ENCODE results near the gene ASAP3. TPM values are rescaled to one million over a fixed set of nuclear protein-coding genes. Genes with fewer than 3 reads are reported as not detected.

ASAP3 gene
- total RNA-seq, 2 donors from 2014 or later: 0.37 to 1.0 TPM

GRCh38 chr1:23436520-23437354, 47.2 kb downstream of the ASAP3 start:
- H3K4me1 Mint-ChIP-seq: no peaks in the 10 kb centered on the region
- H3K9me3 Mint-ChIP-seq: no peaks in the 10 kb centered on the region
- H3K4me3 Mint-ChIP-seq: no peak overlapping the region
- no peak overlapping the region for H3K27ac Mint-ChIP-seq
- no peaks in the 10 kb centered on the region for H3K36me3 Mint-ChIP-seq (ENCODE audit: low read depth)
- peak; percentile 24 for ATAC-seq (replicated peaks)
- peaks cover 4% of the 10 kb centered on the region for H3K27me3 Mint-ChIP-seq

GRCh38 chr1:23434260-23434775, 49.7 kb downstream of the ASAP3 start:
- no peak for ATAC-seq (replicated peaks)
- Mint-ChIP-seq H3K4me1 (no peaks in the 10 kb centered on the region), H3K9me3 (no peaks in the 10 kb centered on the region), H3K36me3 (ENCODE audit: low read depth) (no peaks in the 10 kb centered on the region), H3K27me3 (peaks cover 4% of the 10 kb centered on the region), H3K4me3 (no peak overlapping the region), H3K27ac (no peak overlapping the region)

GRCh38 chr1:23433122-23433521, 50.9 kb downstream of the ASAP3 start:
- H3K4me1 Mint-ChIP-seq: no peaks in the 10 kb centered on the region
- H3K9me3 Mint-ChIP-seq: no peaks in the 10 kb centered on the region
- peaks cover 4% of the 10 kb centered on the region for H3K27me3 Mint-ChIP-seq
- ATAC-seq (replicated peaks): no peak
- H3K4me3 Mint-ChIP-seq: no peak overlapping the region
- H3K36me3 Mint-ChIP-seq (ENCODE audit: low read depth): no peaks in the 10 kb centered on the region
- H3K27ac Mint-ChIP-seq: peak overlapping the region; percentile 68

- Mint-ChIP-seq H3K36me3 (ENCODE audit: low read depth) (no peaks in the 10 kb centered on the region), H3K27me3 (peaks cover 2% of the 10 kb centered on the region), H3K27ac (no peak overlapping the region), H3K4me3 (no peak overlapping the region), H3K4me1 (no peaks in the 10 kb centered on the region), H3K9me3 (no peaks in the 10 kb centered on the region)
- ATAC-seq (replicated peaks): no peak
These were observed 52.5 kb downstream of the ASAP3 start for GRCh38 chr1:23431431-23431830.

GRCh38 chr1:23430803-23431202, 53.2 kb downstream of the ASAP3 start:
- Mint-ChIP-seq H3K9me3 (no peaks in the 10 kb centered on the region), H3K27ac (no peak overlapping the region), H3K4me3 (no peak overlapping the region), H3K36me3 (ENCODE audit: low read depth) (no peaks in the 10 kb centered on the region), H3K4me1 (no peaks in the 10 kb centered on the region), H3K27me3 (peaks cover 3% of the 10 kb centered on the region)
- no peak for ATAC-seq (replicated peaks)

GRCh38 chr1:23428136-23428905, 55.7 kb downstream of the ASAP3 start:
- Mint-ChIP-seq H3K9me3 (no peaks in the 10 kb centered on the region), H3K4me3 (no peak overlapping the region), H3K4me1 (peaks cover 1% of the 10 kb centered on the region), H3K27ac (no peak overlapping the region), H3K36me3 (ENCODE audit: low read depth) (no peaks in the 10 kb centered on the region), H3K27me3 (peaks cover 3% of the 10 kb centered on the region)
- ATAC-seq (replicated peaks): no peak

- Mint-ChIP-seq H3K4me1 (peaks cover 8% of the 10 kb centered on the region), H3K27ac (no peak overlapping the region), H3K9me3 (no peaks in the 10 kb centered on the region), H3K27me3 (peaks cover 7% of the 10 kb centered on the region), H3K36me3 (ENCODE audit: low read depth) (no peaks in the 10 kb centered on the region), H3K4me3 (no peak overlapping the region)
- ATAC-seq (replicated peaks): no peak
These were observed 56.4 kb downstream of the ASAP3 start for GRCh38 chr1:23427550-23427949.

- no peaks in the 10 kb centered on the region for H3K36me3 Mint-ChIP-seq (ENCODE audit: low read depth)
- H3K4me1 Mint-ChIP-seq: peaks cover 16% of the 10 kb centered on the region
- H3K27me3 Mint-ChIP-seq: peaks cover 7% of the 10 kb centered on the region
- no peak for ATAC-seq (replicated peaks)
- no peak overlapping the region for H3K27ac Mint-ChIP-seq
- H3K4me3 Mint-ChIP-seq: no peak overlapping the region
- no peaks in the 10 kb centered on the region for H3K9me3 Mint-ChIP-seq
These were observed 57.2 kb downstream of the ASAP3 start for GRCh38 chr1:23426828-23427227.

GRCh38 chr1:23425193-23425494, 58.8 kb downstream of the ASAP3 start:
- H3K27ac Mint-ChIP-seq: no peak overlapping the region

GRCh38 chr1:23424293-23425192, 59.4 kb downstream of the ASAP3 start, which contains the start of gene TCEA3:
TSS of gene TCEA3 (minus strand) at chr1:23424748. CDS start at chr1:23424633, 115 bp downstream.
- H3K9me3 Mint-ChIP-seq: no peaks in the 10 kb centered on the region
- H3K4me1 Mint-ChIP-seq: peaks cover 17% of the 10 kb centered on the region
- H3K27me3 Mint-ChIP-seq: peaks cover 7% of the 10 kb centered on the region
- peak within 1 kb of the TSS; percentile 20 for H3K27ac Mint-ChIP-seq
- H3K36me3 Mint-ChIP-seq (ENCODE audit: low read depth): no peaks in the 10 kb centered on the region
- peak within 1 kb of the TSS; percentile 68 for H3K4me3 Mint-ChIP-seq
- ATAC-seq (replicated peaks): peak; percentile 56

More at GRCh38 chr1:23425193-23425494, 58.8 kb downstream of the ASAP3 start:
- no peaks in the 10 kb centered on the region for H3K9me3 Mint-ChIP-seq
- no peaks in the 10 kb centered on the region for H3K36me3 Mint-ChIP-seq (ENCODE audit: low read depth)
- H3K27me3 Mint-ChIP-seq: peaks cover 7% of the 10 kb centered on the region
- H3K4me1 Mint-ChIP-seq: peaks cover 17% of the 10 kb centered on the region
- H3K4me3 Mint-ChIP-seq: peak overlapping the region; percentile 68
- ATAC-seq (replicated peaks): no peak

GRCh38 chr1:23423415-23424292, 60.3 kb downstream of the ASAP3 start:
- Mint-ChIP-seq H3K36me3 (ENCODE audit: low read depth) (no peaks in the 10 kb centered on the region), H3K27ac (peak overlapping the region; percentile 77), H3K9me3 (no peaks in the 10 kb centered on the region), H3K4me1 (peaks cover 17% of the 10 kb centered on the region), H3K27me3 (peaks cover 7% of the 10 kb centered on the region), H3K4me3 (peak overlapping the region; percentile 68)
- ATAC-seq (replicated peaks): peak; percentile 11

GRCh38 chr1:23422941-23423340, 61.0 kb downstream of the ASAP3 start:
- H3K27ac Mint-ChIP-seq: peak overlapping the region; percentile 77
- peaks cover 17% of the 10 kb centered on the region for H3K4me1 Mint-ChIP-seq
- ATAC-seq (replicated peaks): no peak
- H3K9me3 Mint-ChIP-seq: no peaks in the 10 kb centered on the region
- H3K4me3 Mint-ChIP-seq: peak overlapping the region; percentile 68
- no peaks in the 10 kb centered on the region for H3K36me3 Mint-ChIP-seq (ENCODE audit: low read depth)
- peaks cover 7% of the 10 kb centered on the region for H3K27me3 Mint-ChIP-seq

- peaks cover 17% of the 10 kb centered on the region for H3K4me1 Mint-ChIP-seq
- peaks cover 1% of the 10 kb centered on the region for H3K36me3 Mint-ChIP-seq (ENCODE audit: low read depth)
- H3K9me3 Mint-ChIP-seq: no peaks in the 10 kb centered on the region
- peak overlapping the region; percentile 68 for H3K4me3 Mint-ChIP-seq
- ATAC-seq (replicated peaks): peak; percentile 51
- no peak overlapping the region for H3K27ac Mint-ChIP-seq
- peaks cover 7% of the 10 kb centered on the region for H3K27me3 Mint-ChIP-seq
These were observed 61.6 kb downstream of the ASAP3 start for GRCh38 chr1:23422241-23422877.

Data from activated T-helper 17 cell treated with anti-CD3 and anti-CD28 coated beads, Interleukin-2, amount 50 U/mL, for 72 hours (primary cell).